Putamen (tissue), 1 donor: Measurements from ENCODE around the gene THAP10.

Experiments
- DNase-seq: peaks from one replicate; pipeline ENCODE4 v3.0.0-alpha.2; 2016; ENCODE audit warnings: low spot score

The THAP10 gene

GRCh38 chr15:70853973-70854665 is 38.1 kb downstream of the THAP10 start, which contains the start of gene LARP6:
TSS of gene LARP6 (minus strand) at chr15:70854157. CDS start at chr15:70854088, 69 bp downstream.
- no peak for DNase-seq

- no peak for DNase-seq
Observed at GRCh38 chr15:70853318-70853972, 38.8 kb downstream of the THAP10 start.

DNA sequence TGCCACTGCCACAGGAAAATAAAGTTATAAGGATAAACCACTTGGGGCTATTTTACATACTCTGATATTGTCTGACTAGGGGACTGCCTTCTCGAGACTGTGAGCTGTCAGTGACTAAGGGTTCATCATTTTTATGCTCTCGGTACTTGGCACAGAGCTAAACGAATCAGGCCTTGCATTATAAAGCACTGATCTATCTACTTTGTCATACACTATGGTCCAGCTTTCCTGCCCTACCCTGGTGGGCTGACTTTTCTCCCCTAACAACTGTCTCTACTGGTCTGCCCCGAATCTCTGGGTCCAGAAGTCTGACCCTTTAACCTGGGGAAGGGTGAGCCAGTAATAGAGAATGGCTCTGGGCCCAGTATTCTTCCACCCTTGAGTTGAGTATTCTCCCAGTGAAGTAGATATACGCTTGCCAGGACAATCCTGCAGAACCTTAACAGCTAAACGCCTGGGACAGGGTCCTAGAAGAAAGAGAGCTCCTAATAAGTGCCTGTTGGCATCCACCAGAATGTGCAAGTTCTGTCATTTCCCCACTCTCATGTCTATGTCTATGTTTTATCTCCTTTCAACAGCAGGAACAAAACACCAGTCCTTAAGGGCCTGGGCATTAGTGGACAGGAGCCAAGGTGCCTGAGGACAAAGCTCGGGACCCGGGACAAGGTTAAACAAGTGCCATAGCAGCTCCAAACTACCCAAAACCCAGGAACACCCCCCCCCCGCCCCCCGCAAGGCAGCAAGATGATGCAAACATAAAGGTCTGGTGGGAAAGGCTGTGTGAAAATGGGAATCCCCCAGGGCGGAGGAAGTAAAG is 39.5 kb downstream of the THAP10 start:
- DNase-seq: no peak

- no peak for DNase-seq
Observed at GRCh38 chr15:70851889-70852288, 40.3 kb downstream of the THAP10 start.

- no peak for DNase-seq
Observed at GRCh38 chr15:70845602-70846360, 46.5 kb downstream of the THAP10 start.

DNA sequence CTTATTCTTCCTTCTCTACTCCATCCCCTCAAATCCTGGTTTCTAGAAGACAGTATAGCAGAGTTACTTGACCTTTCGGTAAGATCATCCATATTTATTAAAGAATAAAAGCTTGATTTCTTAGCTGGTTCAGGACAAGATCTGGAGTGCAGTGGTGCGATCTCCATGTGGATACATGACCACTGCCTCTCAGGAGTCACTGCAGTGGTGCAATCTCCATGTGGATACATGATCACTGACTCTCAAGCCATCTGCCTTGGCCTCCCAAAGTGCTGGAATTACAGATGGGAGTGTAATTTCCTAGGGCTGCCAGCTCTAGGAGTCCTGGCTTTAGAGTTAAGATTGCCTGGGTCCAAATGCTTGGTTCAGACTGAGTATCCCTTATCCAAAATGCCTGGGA is 54.8 kb downstream of the THAP10 start:
- DNase-seq: no peak

DNA sequence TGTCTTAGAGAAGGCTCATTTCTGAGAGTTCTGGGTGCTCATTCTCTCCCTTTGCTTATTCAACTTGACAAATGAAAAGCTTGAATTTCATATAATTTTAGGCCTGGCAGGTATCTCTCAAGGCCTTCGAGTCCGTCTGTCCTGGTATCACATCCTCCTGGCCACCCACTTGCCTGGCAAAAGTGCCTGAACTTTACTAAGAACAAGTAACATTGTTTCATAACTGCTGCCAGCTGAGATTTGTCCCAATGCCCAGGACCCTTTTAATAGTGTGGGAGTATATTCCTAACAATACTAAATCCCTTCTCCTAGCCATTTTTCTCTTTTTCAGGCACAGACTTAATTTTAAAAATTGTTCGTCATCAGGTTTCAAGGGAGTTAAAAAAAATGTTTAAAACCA is 56.4 kb downstream of the THAP10 start:
- no peak for DNase-seq

GRCh38 chr15:70835415-70835814 is 56.8 kb downstream of the THAP10 start:
- DNase-seq: no peak

- DNase-seq: no peak
Observed at GRCh38 chr15:70834999-70835398, 57.2 kb downstream of the THAP10 start.

DNA sequence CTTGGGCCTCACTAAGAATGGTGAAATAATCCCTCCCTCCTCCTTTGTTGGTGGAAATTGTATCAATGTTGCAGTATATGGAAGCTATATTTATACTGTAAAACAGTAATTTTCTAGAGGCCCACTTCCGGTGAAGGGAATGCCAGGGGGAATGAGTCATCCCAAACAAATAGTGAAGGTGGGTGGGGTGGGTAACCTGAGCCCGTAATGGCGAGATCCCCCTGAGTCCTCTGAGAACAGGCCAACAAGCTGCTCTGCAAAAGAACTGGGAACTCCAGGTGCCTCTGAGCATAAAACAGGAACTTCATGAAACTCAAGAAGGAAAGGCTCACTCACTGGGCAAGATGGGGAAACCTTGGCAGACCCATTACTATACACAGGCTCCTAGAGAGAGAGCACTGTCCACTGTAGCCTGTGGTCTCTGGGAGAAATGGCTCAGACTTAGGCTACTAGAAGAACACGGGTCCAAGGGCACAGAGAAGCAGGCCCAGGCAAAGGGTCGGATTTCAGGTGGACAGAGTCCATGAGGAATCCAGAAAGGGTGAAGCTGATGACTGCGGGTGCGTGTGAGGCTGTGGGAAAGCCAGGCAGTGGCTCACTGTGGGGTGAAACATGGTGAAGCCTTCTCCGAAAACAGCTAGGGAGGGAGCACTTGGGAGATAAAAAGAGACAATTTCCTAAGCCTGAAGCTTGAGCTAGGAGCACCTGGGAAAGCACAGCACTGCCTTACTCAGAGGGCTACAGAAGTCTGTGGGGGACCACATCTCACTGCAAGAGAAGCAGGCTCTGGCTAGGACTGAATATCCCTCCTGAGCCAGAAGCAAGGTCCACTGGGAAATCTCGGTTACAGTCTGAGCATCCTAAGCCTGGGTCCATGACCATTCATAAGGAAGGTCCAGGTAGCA is 58.1 kb downstream of the THAP10 start:
- no peak for DNase-seq

- DNase-seq: no peak
Observed at GRCh38 chr15:70833422-70833821, 58.8 kb downstream of the THAP10 start.

DNA sequence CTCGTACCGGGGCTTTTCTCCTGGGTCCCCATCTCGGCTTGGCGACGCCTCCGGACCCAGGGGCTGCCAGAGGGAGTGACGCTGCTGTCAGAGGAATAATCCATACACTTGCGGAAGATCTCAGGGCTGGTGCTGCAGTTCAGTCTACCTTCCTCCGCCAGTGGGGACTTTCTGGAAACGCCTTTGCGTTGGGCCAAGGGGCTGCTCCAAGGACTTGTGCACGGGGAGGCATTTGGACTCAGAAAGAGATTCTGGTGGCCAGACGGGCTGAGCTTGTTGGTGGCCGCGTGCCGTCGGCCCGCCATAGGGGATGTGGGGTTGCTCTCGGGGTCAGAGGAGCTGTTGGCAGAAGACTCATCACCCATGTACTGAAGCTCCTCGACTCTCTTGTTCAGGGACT is 60.1 kb downstream of the THAP10 start:
- DNase-seq: no peak
